Retinal pigment epithelial cell (primary cell): Measurements from ENCODE around the gene C11orf16.
"Not testable (repeated sequence)": the region's sequence is repeated elsewhere in the genome, so short reads cannot be mapped to it uniquely, and the experiment has no call there.

ENCODE experiments used
- DNase-seq: peaks from one replicate; pipeline ENCODE4 v3.0.0-alpha.2; 2010; ENCODE audit warnings: low read depth
- H3K4me3 ChIP-seq: 2 replicates; pipeline ENCODE4 v1.5.1; 2011; ENCODE audit warnings: mild to moderate bottlenecking, low read length, control low read depth, moderate library complexity
- CTCF ChIP-seq: conservative IDR thresholded peaks from 2 replicates; pipeline ENCODE4 v1.5.1; 2011; ENCODE audit warnings: low read depth, low read length, control low read depth, inconsistent platforms

The C11orf16 gene

DNA sequence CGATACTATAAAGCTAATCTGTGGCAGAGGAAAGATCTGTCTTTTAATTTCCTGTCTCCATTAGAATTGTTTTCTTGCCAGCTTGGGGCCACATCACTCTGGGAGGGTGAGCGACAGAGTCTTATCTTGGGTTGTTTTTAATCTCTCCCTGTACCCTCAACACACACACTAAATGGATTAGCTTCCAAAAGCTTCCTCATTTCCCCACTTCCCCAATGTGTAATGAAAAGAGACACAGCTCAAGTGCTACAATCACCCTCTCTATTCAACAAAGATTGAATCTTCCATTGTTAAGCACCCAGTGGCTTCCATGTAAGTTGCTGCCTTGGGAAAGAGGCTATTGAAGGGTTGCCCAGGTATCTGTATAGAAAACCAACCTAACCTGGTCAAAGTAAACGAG, 16.1 kb upstream of the C11orf16 start:
- DNase-seq = no peak
- no peak overlapping the region for H3K4me3 ChIP-seq
- no peak for TF ChIP-seq CTCF

- DNase-seq = no peak
- H3K4me3 ChIP-seq = no peak overlapping the region
- no peak for TF ChIP-seq CTCF
Measured at GRCh38 chr11:8947230-8947943, 14.6 kb upstream of the C11orf16 start.

DNA sequence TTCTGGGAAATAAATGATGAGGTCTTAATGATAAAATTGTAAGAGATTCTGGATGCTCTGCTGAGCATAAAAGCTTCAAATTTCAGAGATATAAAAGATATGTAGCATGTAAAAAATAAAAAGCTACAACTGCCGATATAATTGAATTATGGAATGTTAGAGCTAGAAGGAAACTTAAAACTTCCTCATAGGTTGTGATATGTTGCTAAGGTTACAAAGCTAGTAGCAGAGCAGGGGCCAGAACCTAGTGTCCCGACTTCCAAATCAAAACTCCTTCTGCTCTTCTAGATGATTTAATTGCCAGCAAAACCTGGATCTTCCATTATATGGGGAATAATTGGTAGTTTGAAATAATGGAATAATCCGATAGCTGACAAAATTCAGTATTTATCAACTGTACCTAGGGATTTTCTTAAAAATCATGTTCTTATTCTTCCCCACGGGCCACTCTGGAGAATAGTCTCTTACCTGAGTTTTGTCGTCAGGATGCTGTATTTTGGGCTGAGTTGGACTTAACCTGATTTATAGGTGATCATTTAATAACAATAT, 9.8 kb upstream of the C11orf16 start, which contains the start of gene ASCL3:
TSS of gene ASCL3 (minus strand) at position 499 of the 549 bp plus-strand sequence. CDS start 4,855 bp downstream, outside the sequence.
- no peak within 1 kb of the TSS for H3K4me3 ChIP-seq
- TF ChIP-seq CTCF = no peak
- DNase-seq = no peak

DNA sequence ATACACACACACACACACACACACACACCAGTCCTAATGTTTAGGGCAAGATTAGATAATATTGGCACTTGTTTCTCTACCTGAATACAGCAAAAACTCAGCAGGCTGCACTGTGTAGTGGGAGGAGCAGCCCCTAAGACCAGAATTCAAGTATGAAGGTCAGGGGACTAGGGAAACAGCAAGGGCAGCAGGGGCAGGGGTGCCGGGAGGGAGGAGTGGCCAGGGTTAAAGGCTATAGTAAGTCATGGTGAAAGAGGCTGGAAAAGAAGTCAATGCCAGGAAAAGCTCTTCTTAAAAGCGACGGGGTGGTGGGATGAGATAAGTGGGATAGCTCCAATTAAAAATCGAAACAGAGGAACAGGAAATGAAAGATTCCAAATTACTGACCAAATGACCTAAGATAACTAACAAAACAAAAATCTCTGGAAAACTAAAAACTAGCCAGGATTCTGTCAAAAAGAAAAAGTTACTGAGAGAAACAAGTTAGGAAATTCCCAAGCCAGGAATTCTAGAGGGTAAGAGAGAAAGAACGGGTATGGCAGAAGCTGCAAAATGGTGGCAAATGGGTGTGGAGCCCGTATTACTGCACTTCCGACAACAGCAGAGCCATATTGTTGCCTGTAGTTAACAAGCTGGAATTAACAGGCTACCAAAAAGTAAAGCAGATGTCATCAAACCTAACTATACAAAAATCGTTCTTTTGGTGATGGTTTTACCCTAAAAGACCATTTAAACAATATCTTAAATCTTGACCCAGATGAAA, 8.8 kb upstream of the C11orf16 start:
- no peak for TF ChIP-seq CTCF
- H3K4me3 ChIP-seq = no peak overlapping the region
- DNase-seq = no peak

- DNase-seq = no peak
- H3K4me3 ChIP-seq = no peak overlapping the region
- no peak for TF ChIP-seq CTCF
Measured at GRCh38 chr11:8937659-8938058, 4.9 kb upstream of the C11orf16 start.

DNA sequence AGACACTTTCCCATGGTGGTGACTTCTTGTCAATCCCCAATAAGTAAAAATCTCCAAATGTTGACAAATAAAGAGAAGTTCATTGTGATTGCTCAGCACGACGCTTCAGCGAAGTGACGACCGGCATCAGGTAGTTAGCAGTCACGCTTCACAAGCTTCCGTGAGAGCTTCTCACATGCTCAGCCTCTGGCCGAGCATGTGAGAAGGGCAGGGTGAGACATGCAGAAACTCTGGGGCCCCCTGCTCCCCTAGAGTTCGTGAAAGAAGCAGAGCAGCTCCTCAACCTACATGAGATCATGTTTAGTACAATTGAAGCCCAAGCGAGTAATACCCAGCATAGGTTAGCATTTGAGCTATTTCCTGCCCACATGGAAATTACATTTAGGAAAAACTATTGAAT, 4.4 kb upstream of the C11orf16 start:
- no peak overlapping the region for H3K4me3 ChIP-seq
- DNase-seq = no peak
- no peak for TF ChIP-seq CTCF

GRCh38 chr11:8935789-8936188, 3.0 kb upstream of the C11orf16 start:
- DNase-seq, H3K4me3 ChIP-seq: not testable (repeated sequence)
